WTC11 (cell line): ENCODE results near the gene TCF12.

Experiments used
- ATF3 ChIP-seq: sonication (generic); formaldehyde crosslinking; conservative IDR thresholded peaks from 2 replicates; pipeline ENCODE4 v1.8.1; 2022; ENCODE audit warnings: mild to moderate bottlenecking, missing genetic modification reagents
- CTCF ChIP-seq: fragments of 200-600 bp; IDR thresholded peaks from 2 replicates; pipeline ENCODE4 v1.8.0; 2022; ENCODE audit warnings: antibody characterized with exemption
- ELF4 ChIP-seq: sonication (generic); formaldehyde crosslinking; IDR thresholded peaks from 2 replicates; pipeline ENCODE4 v1.8.1; 2022; ENCODE audit warnings: low read depth, mild to moderate bottlenecking, moderate library complexity, missing genetic modification reagents
- FOXJ3 ChIP-seq: sonication (generic); formaldehyde crosslinking; IDR thresholded peaks from 2 replicates; pipeline ENCODE4 v1.9.0; 2021; ENCODE audit warnings: missing genetic modification reagents, mild to moderate bottlenecking, borderline replicate concordance
- HMGXB4 ChIP-seq: sonication (generic); formaldehyde crosslinking; IDR thresholded peaks from 2 replicates; pipeline ENCODE4 v1.8.1; 2023; ENCODE audit warnings: mild to moderate bottlenecking, moderate library complexity, missing genetic modification reagents
- NFYB ChIP-seq: sonication (generic); formaldehyde crosslinking; conservative IDR thresholded peaks from 2 replicates; pipeline ENCODE4 v1.8.0; 2022; ENCODE audit warnings: low read depth, missing genetic modification reagents
- RELA ChIP-seq: sonication (generic); formaldehyde crosslinking; IDR thresholded peaks from 2 replicates; pipeline ENCODE4 v1.8.1; 2022; ENCODE audit warnings: missing genetic modification reagents, mild to moderate bottlenecking, borderline replicate concordance
- SMAD3 ChIP-seq: sonication (generic); formaldehyde crosslinking; IDR thresholded peaks from 2 replicates; pipeline ENCODE4 v1.8.0; 2022; ENCODE audit warnings: missing genetic modification reagents, mild to moderate bottlenecking, borderline replicate concordance
- ZNF138 ChIP-seq: sonication (generic); formaldehyde crosslinking; conservative IDR thresholded peaks from 2 replicates; pipeline ENCODE4 v1.8.1; 2022; ENCODE audit warnings: mild to moderate bottlenecking, moderate library complexity, missing genetic modification reagents
- ZNF512 ChIP-seq: sonication (generic); formaldehyde crosslinking; IDR thresholded peaks from 2 replicates; pipeline ENCODE4 v1.8.1; 2022; ENCODE audit warnings: missing genetic modification reagents, borderline replicate concordance

GRCh38 chr15:57196865-57197264 is 278.4 kb downstream of the TCF12 start:
- no peak for TF ChIP-seq CTCF
- no peak for TF ChIP-seq ZNF138
- TF ChIP-seq ZNF512 (CRISPR knock-in tag): no peak
- no peak for TF ChIP-seq ELF4 (CRISPR knock-in tag)
- no peak for TF ChIP-seq NFYB
- no peak for TF ChIP-seq SMAD3 (CRISPR knock-in tag)
- no peak for TF ChIP-seq RELA (CRISPR knock-in tag)
- no peak for TF ChIP-seq ATF3
- TF ChIP-seq FOXJ3 (CRISPR knock-in tag): no peak
- TF ChIP-seq HMGXB4: no peak
